Jurkat, Clone E6-1 (cell line): Measurements from ENCODE around the gene KRTAP4-1.
"Not testable (repeated sequence)": the region's sequence is repeated elsewhere in the genome, so short reads cannot be mapped to it uniquely, and the experiment has no call there.

Experiments used
- DNase-seq: peaks from one replicate; pipeline ENCODE4 v3.0.0-alpha.2; 2011; ENCODE audit warnings: low read depth, low spot score
- H3K4me3 ChIP-seq: 2 replicates; pipeline ENCODE4 v1.5.1; 2011; ENCODE audit warnings: mild to moderate bottlenecking, low read length, control low read depth, moderate library complexity

The KRTAP4-1 gene

DNA sequence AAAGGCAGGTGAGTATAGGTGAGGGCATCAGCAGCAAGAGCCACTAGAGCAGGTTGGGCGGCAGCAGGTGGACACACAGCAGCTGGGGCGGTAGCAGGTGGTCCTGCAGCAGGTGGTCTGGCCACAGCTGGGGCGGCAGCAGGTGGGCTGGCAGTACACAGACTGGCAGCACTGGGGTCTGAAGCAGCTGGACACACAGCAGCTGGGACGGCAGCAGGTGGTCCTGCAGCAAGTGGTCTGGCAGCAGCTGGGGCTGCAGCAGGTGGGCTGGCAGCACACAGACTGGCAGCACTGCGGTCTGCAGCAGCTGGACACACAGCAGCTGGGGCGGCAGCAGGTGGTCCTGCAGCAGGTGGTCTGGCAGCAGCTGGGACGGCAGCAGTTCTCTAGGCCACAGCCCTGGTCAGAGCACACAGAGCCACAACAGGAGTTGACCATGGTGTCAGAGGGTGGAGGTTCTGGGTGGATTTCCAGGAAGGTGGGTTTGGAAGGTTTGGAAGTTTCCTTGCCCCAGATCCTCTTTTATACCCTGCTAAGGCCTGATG lies 6.9 kb downstream of the KRTAP4-1 start, which contains the start of gene KRTAP4-2:
KRTAP4-2 (minus strand) TSS at position 495 of the 545 bp plus-strand sequence; CDS start at position 438, 57 bp downstream.
- H3K4me3 ChIP-seq: no peak within 1 kb of the TSS
- no peak for DNase-seq

DNA sequence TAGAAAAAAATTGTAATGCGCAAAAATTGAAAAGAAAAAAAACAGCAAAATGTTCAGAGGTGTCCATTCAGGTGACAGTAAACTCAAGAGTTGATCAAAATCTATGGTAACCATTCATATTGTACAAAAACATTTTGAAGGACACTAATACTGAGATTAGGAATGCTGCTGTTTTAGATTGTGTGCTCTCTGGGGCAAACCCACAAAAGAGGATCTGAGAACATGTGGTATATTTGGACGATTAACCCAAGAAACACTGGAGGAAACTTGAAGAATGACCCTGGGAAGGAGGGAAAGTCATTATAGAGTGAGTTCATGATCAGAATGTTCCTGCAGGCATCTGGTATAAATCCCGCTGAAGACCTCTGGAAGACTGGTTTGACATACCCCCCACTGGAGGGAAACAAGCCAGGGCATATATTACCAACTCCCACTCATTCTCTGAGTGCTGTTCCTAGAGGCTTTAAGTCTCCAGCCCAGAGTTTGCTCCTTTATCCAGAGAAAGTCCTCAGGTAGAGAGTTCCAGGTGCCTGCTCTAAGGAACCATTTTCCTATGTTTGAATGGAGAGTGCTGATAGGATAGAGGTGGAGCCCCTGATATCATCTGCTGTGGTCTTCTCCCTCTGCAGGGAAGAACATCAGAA lies 7.8 kb downstream of the KRTAP4-1 start:
- H3K4me3 ChIP-seq: no peak overlapping the region
- no peak for DNase-seq

DNA sequence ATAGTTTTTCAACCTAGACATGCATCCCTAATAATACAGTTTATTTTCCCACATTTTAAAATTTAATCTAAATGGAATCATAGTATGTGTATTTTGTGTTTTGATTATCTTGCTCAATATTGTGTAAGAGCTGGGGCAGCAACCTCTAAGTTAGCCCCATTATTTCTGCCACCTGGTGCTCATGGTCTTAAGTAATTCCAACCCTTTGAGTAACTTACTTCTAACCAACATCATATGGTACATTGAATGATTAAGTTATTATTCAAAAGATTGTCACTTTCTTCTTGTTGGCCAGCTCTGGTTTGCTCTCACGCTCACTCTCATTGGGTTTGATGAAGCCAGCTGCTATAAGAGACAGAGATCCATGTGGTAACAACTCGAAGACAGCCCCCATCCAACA lies 12.8 kb downstream of the KRTAP4-1 start:
- DNase-seq: no peak
- no peak overlapping the region for H3K4me3 ChIP-seq

DNA sequence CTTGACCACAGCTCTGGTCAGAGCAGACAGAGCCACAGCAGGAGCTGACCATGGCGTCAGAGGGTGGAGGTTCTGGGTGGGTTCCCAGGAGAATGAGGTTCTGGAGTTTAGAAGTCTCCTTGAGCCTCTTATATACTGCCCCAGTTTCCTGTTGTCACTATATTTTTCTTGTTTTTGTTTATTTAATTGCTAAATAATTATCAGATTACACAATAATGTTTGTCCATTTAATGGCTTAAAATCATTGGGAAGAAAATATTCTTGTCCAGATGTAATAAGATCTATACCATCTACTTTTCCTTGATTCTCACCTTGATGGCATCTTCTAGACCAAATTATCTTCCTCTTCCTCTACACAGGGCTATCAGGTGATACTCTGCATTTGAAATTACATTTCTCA lies 16.6 kb downstream of the KRTAP4-1 start, which contains the start of gene KRTAP4-3:
KRTAP4-3 (minus strand) TSS at position 101 of the 400 bp plus-strand sequence; CDS start at position 52, 49 bp downstream.
- no peak for DNase-seq
- H3K4me3 ChIP-seq: no peak within 1 kb of the TSS

DNA sequence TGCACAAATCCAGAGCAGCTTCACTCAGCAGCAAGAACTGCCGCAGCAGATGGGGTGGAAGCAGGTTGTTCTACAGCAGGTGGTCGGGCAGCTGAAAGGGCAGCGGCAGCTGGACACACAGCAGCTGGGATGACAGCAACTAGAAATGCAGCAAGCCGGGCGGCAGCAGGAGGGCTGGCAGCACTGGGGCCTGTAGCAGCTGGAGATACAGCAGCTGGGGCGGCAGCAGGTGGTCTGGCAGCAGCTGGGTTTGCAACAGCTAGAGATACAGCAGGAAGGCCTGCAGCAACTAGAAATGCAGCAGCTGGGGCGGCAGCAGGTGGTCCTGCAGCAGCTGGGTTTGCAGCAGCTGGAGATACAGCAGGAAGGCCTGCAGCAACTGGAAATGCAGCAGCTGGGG lies 17.1 kb downstream of the KRTAP4-1 start:
- DNase-seq: no peak
- H3K4me3 ChIP-seq: no peak overlapping the region

DNA sequence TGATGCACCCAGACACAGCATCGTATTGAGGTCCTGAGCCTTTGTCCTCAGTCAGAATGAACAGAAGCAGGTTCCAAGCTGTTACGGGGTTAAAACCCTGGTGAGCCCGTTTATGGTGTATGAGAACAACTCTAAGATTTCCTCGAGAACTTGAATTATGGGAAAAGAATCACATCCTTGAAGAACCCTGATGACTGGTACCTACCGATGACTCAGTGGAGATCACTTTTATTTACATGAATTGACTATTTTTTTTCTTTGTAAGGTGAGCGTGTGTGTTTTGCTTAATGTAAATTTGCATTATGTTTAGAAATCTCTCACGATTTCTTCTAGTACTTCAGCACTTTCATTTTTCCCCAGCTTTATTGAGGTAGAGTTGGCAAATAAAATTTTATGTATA lies 20.9 kb downstream of the KRTAP4-1 start:
- H3K4me3 ChIP-seq: no peak overlapping the region
- no peak for DNase-seq

DNA sequence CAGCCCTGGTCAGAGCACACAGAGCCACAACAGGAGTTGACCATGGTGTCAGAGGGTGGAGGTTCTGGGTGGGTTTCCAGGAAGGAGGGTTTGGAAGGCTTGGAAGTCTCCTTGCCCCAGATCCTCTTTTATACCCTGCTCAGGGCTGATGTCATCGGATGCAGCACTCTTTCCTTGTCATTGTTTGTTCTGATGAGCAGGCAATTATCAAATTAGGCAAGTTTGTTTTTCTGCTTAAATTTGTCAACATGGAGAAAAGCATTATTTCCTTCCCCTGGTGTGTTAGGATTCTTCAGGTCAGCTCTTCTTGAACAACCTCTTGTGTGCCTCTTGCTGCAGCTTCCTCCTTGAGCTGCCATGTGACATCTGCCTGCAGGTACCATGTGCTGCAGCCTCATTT lies 24.1 kb downstream of the KRTAP4-1 start, which contains the start of gene KRTAP4-4:
KRTAP4-4 (minus strand) TSS at position 101 of the 400 bp plus-strand sequence; CDS start at position 44, 57 bp downstream.
- no peak for DNase-seq
- no peak within 1 kb of the TSS for H3K4me3 ChIP-seq

DNA sequence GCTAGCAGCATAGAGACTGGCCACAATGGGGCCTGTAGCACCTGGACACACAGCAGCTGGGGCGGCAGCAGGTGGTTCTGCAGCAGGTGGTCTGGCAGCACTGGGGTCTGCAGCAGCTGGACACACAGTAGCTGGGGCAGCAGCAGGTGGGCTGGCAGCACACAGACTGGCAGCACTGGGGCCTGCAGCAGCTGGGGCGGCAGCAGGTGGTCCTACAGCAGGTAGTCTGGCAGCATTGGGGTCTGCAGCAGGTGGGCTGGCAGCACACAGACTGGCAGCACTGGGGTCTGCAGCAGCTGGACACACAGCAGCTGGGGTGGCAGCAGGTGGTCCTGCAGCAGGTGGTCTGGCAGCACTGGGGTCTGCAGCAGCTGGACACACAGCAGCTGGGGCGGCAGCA lies 24.5 kb downstream of the KRTAP4-1 start:
- H3K4me3 ChIP-seq, DNase-seq: not testable (repeated sequence)

DNA sequence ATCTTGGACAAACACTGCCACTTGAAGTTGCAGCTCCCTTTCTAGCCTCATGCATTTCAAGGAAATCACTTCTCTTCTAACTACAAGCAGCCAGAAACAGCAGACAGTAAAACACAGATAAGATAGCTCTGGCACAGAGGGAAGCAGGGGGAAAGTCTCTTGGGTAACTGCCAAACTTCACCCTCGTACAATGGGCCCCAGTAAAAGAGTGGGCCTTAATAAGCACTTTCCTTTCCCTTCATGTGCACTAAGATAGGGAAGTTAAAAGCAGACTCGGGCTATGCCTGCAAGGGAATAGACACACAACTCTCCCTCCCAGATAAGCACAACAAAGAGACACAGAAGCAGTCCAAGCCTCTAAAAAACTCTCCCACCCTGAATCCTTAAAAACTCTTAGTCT lies 30.9 kb downstream of the KRTAP4-1 start:
- no peak for DNase-seq
- H3K4me3 ChIP-seq: no peak overlapping the region

DNA sequence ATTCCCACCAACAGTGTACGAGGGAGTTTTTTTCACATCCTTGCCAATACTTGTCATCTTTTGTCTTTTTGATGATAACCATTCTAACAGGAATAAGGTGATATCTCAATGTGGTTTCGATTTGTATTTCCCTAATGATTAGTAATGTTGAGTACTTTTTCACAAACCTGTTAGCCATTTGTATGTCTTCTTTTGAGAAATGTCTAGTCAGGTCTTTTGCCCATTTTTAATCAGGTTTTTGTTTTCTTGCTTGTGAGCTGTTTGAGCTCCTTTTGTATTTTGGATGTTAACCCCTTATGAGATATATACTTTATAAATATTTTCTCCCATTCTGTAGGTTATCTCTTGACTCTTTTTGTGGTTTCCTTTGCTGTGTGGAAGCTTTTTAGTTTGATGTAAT lies 33.2 kb downstream of the KRTAP4-1 start:
- no peak overlapping the region for H3K4me3 ChIP-seq
- no peak for DNase-seq

DNA sequence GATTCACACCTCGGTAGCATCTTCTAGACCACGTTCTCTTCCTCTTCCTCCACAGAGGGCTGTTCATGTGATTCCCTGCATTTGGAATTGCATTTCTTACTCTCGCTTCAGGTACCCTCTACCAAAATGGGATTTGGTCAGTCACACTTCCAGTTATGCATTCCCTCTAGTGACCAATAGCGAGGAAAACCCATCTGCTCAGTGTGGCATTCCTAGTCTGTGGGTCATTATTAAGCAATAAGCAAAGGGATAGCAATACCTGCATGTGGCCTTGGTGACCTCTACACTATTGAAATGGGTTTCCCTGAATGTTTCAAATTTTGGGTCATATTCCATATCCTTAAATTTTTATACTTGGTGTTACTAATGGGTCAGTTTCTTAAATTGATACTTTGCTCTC lies 34.7 kb downstream of the KRTAP4-1 start:
- no peak for DNase-seq
- H3K4me3 ChIP-seq: no peak overlapping the region

DNA sequence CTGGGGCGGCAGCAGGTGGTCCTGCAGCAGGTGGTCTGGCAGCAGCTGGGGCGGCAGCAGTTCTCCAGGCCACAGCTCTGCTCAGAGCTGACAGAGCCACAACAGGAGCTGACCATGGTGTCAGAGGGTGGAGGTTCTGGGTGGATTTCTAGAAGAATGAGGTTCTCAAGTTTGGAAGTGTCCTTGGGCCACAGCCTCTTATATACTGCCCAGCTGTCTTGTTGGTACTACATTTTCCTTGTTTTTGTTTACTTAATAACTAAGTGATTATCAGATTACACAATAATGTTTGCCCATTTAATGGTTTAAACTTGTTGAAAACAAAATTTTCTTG lies 35.1 kb downstream of the KRTAP4-1 start, which contains the start of gene KRTAP4-5:
KRTAP4-5 (minus strand) TSS at position 174 of the 334 bp plus-strand sequence; CDS start at position 116, 58 bp downstream.
- no peak for DNase-seq
- H3K4me3 ChIP-seq: no peak within 1 kb of the TSS

DNA sequence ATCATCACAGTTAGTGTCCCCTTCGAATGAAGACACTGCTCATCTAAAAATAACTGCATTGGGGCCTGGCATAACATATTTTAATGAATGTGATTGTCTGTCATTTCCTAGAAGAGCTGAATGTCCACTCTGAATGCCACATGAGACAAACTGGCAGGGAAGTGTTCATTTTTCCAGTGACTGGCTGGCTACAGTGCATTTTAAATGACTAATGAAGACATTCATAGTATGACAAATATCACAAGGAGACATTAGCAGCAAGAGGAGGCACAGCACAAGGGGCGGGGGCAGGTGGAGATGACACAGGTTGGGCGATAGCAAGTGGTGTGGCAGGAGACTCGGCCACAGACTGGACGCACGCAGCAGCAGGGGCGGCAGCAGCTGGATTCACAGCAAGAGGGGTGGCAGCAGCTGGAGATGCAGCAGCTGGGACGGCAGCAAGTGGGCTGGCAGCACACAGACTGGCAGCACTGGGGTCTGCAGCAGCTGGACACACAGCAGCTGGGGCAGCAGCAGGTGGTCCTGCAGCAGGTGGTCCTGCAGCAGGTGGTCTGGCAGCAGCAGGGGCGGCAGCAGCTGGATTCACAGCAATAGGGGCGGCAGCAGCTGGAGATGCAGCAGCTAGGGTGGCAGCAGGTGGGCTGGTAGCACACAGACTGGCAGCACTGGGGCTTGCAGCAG lies 35.6 kb downstream of the KRTAP4-1 start:
- not testable (repeated sequence) for DNase-seq, H3K4me3 ChIP-seq

DNA sequence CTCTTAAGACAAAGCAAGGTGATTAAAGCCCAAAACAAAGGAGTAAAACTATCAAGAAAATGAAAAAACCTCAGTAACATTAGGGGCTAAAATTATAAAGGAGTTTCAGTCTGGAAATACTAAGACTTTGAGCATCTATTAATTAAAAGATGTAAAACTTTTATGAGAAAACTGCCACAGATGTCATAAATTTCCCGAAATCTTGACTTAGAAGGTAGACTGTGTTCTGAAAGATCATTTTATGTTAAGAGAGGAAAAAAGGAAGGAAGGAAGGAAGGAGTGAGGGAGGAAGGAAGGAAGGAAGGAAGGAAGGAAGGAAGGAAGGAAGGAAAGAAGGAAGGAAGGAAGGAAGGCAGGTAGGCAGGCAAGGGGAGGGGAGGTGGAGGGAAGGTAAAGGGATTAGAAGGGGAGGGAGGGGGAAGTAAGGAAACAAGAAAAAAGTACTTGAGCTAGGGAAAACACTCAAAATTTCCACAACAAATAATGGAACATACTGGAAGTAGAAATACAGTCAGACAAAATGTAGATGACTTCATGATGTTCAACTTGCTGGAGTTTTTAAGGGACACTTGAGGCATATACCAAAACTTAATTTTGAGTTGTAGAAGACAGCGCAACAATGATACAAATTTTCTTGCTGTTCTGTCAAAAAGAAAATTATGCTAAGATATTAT lies 37.0 kb downstream of the KRTAP4-1 start:
- H3K4me3 ChIP-seq: no peak overlapping the region
- DNase-seq: no peak

DNA sequence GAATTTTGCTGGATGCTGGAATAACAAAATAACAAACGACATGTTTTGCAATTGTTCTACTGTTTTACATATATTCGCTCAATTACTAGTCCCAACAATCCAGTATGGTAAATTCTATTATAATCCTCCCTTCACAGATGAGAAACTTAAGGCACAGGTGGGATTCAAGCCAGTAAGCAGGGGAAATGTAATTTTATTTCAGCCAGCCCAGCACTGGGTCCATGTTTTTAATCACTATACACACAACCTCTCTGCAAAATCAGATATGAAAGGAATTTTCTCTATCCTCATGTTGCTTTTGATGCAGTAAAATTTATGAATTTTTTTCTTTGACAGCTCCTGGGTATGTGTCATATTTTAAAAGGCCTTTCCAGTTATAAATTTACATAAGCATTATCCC lies 39.5 kb downstream of the KRTAP4-1 start:
- no peak overlapping the region for H3K4me3 ChIP-seq
- DNase-seq: no peak

DNA sequence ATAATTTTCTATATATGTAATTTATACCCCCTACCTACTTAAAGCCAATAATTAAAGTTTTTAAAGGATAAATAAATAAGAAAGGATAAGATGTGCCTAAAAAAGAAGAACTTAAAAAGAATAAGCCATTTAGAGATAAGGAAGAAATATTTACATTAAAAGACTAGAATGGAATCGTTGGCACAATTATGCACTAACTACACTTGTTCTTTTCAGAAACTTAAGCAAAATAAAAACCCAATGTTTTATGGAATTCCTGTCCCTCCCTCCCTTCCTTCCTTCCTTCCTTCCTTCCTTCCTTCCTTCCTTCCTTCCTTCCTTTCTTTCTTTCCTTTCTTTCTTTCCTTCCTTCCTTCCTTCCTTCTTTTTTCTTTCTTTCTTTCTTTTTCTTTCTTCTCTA lies 39.9 kb downstream of the KRTAP4-1 start:
- H3K4me3 ChIP-seq: no peak overlapping the region
- DNase-seq: no peak

DNA sequence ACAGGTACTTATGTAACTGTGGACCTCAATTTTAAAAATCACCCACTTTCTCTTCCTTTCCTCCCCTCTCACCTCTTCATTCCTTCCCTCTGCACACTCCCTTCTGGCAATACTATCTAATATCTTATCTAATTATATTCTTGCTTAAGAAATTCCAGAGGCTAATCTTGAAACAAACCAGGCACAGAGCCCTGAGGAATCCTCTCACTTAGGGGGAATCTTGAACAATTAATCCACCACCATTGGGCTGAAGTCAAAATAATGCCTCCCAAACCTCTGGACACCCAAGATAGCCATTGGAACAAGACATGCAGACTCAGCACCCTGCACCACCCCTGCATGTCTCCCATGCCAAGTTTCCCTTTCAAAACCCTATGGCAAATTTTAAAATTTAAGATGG lies 43.4 kb downstream of the KRTAP4-1 start:
- H3K4me3 ChIP-seq: no peak overlapping the region

DNA sequence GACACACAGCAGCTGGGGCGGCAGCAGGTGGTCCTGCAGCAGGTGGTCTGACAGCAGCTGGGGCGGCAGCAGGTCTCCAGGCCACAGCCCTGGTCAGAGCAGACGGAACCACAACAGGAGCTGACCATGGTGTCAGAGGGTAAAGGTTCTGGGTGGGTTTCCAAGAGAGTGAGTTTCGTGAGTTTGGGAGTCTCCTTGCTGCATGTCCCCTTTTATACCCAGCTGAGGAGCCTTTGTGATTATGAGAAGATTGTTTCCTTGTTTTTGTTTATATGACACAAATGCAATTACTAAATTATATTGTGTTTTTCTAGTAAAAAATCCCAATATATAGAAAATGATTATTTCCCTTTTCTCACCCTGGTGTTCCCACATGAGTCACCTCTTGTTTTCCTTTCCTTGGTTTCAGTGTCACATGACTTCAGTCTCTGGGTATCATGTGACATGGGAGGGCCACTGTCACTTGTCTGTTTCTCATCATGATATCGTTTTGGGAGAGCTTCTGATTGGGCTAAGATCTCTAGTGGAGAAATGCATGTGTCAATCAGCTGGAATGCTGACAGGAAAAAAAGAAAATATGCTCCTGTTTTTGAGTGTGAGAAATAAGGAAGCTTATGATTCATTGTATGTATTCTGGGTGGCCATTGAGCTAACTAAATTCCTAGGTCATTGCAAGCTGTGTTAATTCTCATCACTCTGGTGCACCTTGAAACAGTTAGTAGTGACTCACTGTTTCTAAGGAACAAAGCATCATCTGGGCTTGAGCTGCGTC lies 44.2 kb downstream of the KRTAP4-1 start, which contains the start of gene KRTAP4-6:
KRTAP4-6 (minus strand) TSS at position 185 of the 772 bp plus-strand sequence; CDS start at position 128, 57 bp downstream.
- H3K4me3 ChIP-seq: no peak within 1 kb of the TSS
- DNase-seq: no peak

More for the DNA sequence above, 43.4 kb downstream of the KRTAP4-1 start:
- DNase-seq: no peak

DNA sequence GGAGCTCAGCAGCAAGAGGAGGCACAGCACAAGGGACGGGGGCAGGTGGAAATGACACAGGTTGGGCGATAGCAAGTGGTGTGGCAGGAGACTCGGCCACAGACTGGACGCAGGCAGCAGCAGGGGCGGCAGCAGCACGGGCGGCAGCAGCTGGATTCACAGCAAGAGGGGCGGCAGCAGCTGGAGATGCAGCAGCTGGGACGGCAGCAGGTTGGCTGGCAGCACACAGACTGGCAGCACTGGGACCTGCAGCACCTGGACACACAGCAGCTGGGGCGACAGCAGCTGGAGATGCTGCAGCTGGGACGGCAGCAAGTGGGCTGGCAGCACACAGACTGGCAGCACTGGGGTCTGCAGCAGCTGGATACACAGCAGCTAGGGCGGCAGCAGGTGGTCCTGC lies 44.8 kb downstream of the KRTAP4-1 start:
- not testable (repeated sequence) for DNase-seq, H3K4me3 ChIP-seq
